Stimulated activated CD8-positive, alpha-beta memory T cell treated with anti-CD3 and anti-CD28 coated beads, Interleukin-4, amount 100 ng/mL, for 24 hours (primary cell): ENCODE data around the gene SNAI1.

ENCODE experiments used
- DNase-seq: peaks from one replicate; pipeline ENCODE4 v3.0.0-alpha.2; 2020; ENCODE audit warnings: low read depth

SNAI1 gene

GRCh38 chr20:50037575-50037974 is 54.8 kb downstream of the SNAI1 start:
- DNase-seq, result no peak

DNA sequence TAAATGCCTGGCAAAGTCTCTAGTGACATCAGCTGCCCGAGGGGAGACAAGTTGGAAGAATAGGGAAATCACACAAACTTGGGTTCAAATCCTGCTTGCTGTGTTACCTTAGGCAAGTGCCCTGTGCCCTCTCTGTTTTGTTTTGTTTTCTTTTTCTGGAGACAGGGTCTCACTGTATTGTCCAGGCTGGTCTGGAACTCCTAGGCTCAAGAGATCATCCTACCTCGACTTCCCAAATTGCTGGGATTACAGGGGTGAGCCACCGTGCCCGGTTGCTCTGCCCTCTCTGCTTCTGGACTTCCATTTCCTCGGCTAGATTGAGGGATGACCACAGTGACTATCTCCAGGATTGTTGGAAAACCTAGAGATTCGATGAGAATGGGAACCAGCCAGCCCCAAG is 55.4 kb downstream of the SNAI1 start:
- DNase-seq, result no peak
